Measurements from ENCODE around the gene IFT81. TPM values are rescaled to one million over a fixed set of nuclear protein-coding genes. Genes with fewer than 3 reads are reported as not detected.
A peak's percentile ranks its signal among the peaks of the same experiment; 100 is the strongest.
"Not testable (repeated sequence)": the region's sequence is repeated elsewhere in the genome, so short reads cannot be mapped to it uniquely, and the experiment has no call there.

The IFT81 gene
- total and polyA plus RNA-seq, 7 donors, result 1.8 to 42.7 (median 20.4) TPM

DNA sequence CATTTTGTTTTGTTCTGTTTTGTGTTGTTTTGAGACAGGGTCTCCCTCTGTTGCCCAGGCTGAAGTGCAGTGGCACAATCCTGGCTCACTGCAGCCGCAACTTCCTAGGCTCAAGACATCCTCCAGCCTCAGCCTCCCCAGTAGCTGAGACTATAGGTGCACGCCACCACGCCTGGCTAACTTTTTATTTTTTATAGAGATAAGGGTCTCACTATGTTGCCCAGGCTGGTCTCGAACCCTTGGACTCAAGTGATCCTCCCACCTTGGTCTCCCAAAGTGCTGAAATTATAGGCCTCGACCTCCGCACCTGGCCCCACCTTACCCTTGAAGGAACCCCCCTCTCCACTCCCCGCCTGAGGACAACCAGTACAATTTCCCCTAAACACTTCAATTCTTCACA, 7.5 kb upstream of the IFT81 start:
- H3K4me1 ChIP-seq, result peaks cover 0 to 39% (median 18%) of the 10 kb centered on the region in 4 donors
- H3K27me3 ChIP-seq, result no peaks in the 10 kb centered on the region
- WGBS, 2 donors, result 93 to 95% methylated on average over 7 of the region's 7 CpGs
- no peak overlapping the region for H3K4me3 ChIP-seq
- H3K9me3 ChIP-seq, result no peaks in the 10 kb centered on the region
- no peak for DNase-seq
- TF ChIP-seq EP300 (IDR thresholded peaks at IDR 0.05), result no peak
- no peak for TF ChIP-seq POLR2A (IDR thresholded peaks at IDR 0.05)
- TF ChIP-seq, protein P1, sequence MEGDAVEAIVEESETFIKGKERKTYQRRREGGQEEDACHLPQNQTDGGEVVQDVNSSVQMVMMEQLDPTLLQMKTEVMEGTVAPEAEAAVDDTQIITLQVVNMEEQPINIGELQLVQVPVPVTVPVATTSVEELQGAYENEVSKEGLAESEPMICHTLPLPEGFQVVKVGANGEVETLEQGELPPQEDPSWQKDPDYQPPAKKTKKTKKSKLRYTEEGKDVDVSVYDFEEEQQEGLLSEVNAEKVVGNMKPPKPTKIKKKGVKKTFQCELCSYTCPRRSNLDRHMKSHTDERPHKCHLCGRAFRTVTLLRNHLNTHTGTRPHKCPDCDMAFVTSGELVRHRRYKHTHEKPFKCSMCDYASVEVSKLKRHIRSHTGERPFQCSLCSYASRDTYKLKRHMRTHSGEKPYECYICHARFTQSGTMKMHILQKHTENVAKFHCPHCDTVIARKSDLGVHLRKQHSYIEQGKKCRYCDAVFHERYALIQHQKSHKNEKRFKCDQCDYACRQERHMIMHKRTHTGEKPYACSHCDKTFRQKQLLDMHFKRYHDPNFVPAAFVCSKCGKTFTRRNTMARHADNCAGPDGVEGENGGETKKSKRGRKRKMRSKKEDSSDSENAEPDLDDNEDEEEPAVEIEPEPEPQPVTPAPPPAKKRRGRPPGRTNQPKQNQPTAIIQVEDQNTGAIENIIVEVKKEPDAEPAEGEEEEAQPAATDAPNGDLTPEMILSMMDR (IDR thresholded peaks at IDR 0.05), result no peak
- TF ChIP-seq POLR2AphosphoS5 (IDR thresholded peaks at IDR 0.05), result no peak
- H3K27ac ChIP-seq, result peak overlapping the region in 3 of 4 donors; percentile 13 to 65 (median 27)
- intact Hi-C loops (cut with DNase I), result no loop called here
- no peaks in the 10 kb centered on the region for H3K36me3 ChIP-seq

- Histone ChIP-seq H3K27ac (peak overlapping the region; percentile 13 to 65 (median 34)), H3K4me1 (peaks cover 0 to 37% (median 17%) of the 10 kb centered on the region in 4 donors)
- DNase-seq; H3K9me3 ChIP-seq; intact Hi-C loops (cut with DNase I); H3K27me3 ChIP-seq; H3K36me3 ChIP-seq; H3K4me3 ChIP-seq: not testable (repeated sequence)
- WGBS, 2 donors, result 84% methylated on average over 8 of the region's 8 CpGs
These were observed 6.9 kb upstream of the IFT81 start for GRCh38 chr12:110117210-110117609.

- intact Hi-C loops (cut with DNase I), result no loop called here
- Histone ChIP-seq H3K27ac (peak overlapping the region; percentile 41 to 65 (median 53)), H3K4me1 (peaks cover 0 to 37% (median 17%) of the 10 kb centered on the region in 4 donors), H3K9me3 (no peaks in the 10 kb centered on the region), H3K27me3 (no peaks in the 10 kb centered on the region), H3K36me3 (no peaks in the 10 kb centered on the region), H3K4me3 (no peak overlapping the region)
- 50 to 53% methylated on average over 7 of the region's 7 CpGs for WGBS, 2 donors
- DNase-seq, result no peak
- peak in 1 of 4 donors; percentile 11 for TF ChIP-seq POLR2AphosphoS5 (IDR thresholded peaks at IDR 0.05)
- TF ChIP-seq POLR2A (IDR thresholded peaks at IDR 0.05), result no peak
These were observed 6.0 kb upstream of the IFT81 start for GRCh38 chr12:110117956-110118685.

- TF ChIP-seq POLR2AphosphoS5 (IDR thresholded peaks at IDR 0.05) (no peak), POLR2A (IDR thresholded peaks at IDR 0.05) (no peak), EP300 (IDR thresholded peaks at IDR 0.05) (no peak)
- TF ChIP-seq, protein P1 (IDR thresholded peaks at IDR 0.05), result no peak
- Histone ChIP-seq H3K27me3 (no peaks in the 10 kb centered on the region), H3K36me3 (peaks cover 0 to 2% (median 0%) of the 10 kb centered on the region in 4 donors), H3K4me3 (no peak overlapping the region), H3K27ac (no peak overlapping the region), H3K9me3 (no peaks in the 10 kb centered on the region), H3K4me1 (peaks cover 0 to 38% (median 20%) of the 10 kb centered on the region in 4 donors)
- peak; percentile 32 for DNase-seq
- WGBS, 2 donors, result 94 to 96% methylated on average over 4 of the region's 4 CpGs
- intact Hi-C loops (cut with DNase I), result loop anchor here (5.0 kb wide), 1 partner anchor 159 kb away; the partner anchor contains the start of gene ATP2A2
These were observed 1.2 kb upstream of the IFT81 start for GRCh38 chr12:110122929-110123328.

- peak overlapping the region in 3 of 4 donors; percentile 83 to 97 (median 90) for H3K4me3 ChIP-seq
- intact Hi-C loops (cut with DNase I), result loop anchor here (1.0 to 5.0 kb wide), 2 partner anchors 24 to 158 kb away; partner anchors contain the start of gene ATP2A2
- WGBS, 2 donors, result 2 to 6% methylated on average over 32 of the region's 32 CpGs
- DNase-seq, result no peak
- no peaks in the 10 kb centered on the region for H3K9me3 ChIP-seq
- H3K4me1 ChIP-seq, result peaks cover 0 to 37% (median 16%) of the 10 kb centered on the region in 4 donors
- TF ChIP-seq, protein P1 (IDR thresholded peaks at IDR 0.05), result no peak
- TF ChIP-seq POLR2AphosphoS5 (IDR thresholded peaks at IDR 0.05), result no peak
- no peak for TF ChIP-seq EP300 (IDR thresholded peaks at IDR 0.05)
- no peak for TF ChIP-seq POLR2A (IDR thresholded peaks at IDR 0.05)
- H3K27ac ChIP-seq, result no peak overlapping the region
- H3K27me3 ChIP-seq, result no peaks in the 10 kb centered on the region
- peaks cover 0 to 11% (median 2%) of the 10 kb centered on the region in 4 donors for H3K36me3 ChIP-seq
These were observed 263 bp upstream of the IFT81 start for GRCh38 chr12:110123919-110124268.

All from sigmoid colon (tissue), 7 donors.